Omental fat pad (tissue), 4 donors: ENCODE data around the gene TRIM65. TPM values are rescaled to one million over a fixed set of nuclear protein-coding genes. Genes with fewer than 3 reads are reported as not detected.

Experiments
- ATAC-seq: fragments of 150-250 bp; one replicate; pipeline ENCODE4 v1.9.1; 2016; ENCODE audit warnings: mild to moderate bottlenecking, moderate library complexity; ENCODE audit not compliant: low FRiP score
- DNase-seq: peaks from one replicate; pipeline ENCODE4 v3.0.0-alpha.2; 2019; ENCODE audit warnings: low spot score
- CTCF ChIP-seq, 3 donors: fragments of 450-650 bp; IDR thresholded peaks; one replicate each; pipeline ENCODE4 v1.5.1; 2016 to 2017; ENCODE audit warnings: antibody characterized with exemption in 3 of 3, mild to moderate bottlenecking in 3 of 3, moderate library complexity in 2 of 3
- total RNA-seq, 4 donors: library from RNA; depleted of rRNA; stranded (reverse); fragments of >200 nt; gene quantifications; one replicate each; pipeline ENCODE4 v1.1.0, GENCODE V29; 2016

TRIM65 gene
- 10 to 100 TPM; 10.0 to 37.4 (median 16.2) TPM for total RNA-seq

- TF ChIP-seq CTCF (IDR thresholded peaks at IDR 0.05) = no peak
- DNase-seq (no peak), ATAC-seq (peak; percentile 90)
These were observed at the start of gene TRIM65 for GRCh38 chr17:75896415-75897159. TRIM65 (minus strand) TSS chr17:75896951; CDS start chr17:75896937, 14 bp downstream.

- DNase-seq = no peak
- ATAC-seq = no peak
- TF ChIP-seq CTCF (IDR thresholded peaks at IDR 0.05) = no peak
These were observed 48.5 kb upstream of the TRIM65 start for GRCh38 chr17:75945211-75945610.

GRCh38 chr17:75943491-75943890, 46.7 kb upstream of the TRIM65 start:
- no peak for TF ChIP-seq CTCF (IDR thresholded peaks at IDR 0.05)
- ATAC-seq = no peak

GRCh38 chr17:75942473-75942872, 45.7 kb upstream of the TRIM65 start:
- no peak for DNase-seq
- no peak for ATAC-seq
- TF ChIP-seq CTCF (IDR thresholded peaks at IDR 0.05) = no peak

More at GRCh38 chr17:75943491-75943890, 46.7 kb upstream of the TRIM65 start:
- no peak for DNase-seq

GRCh38 chr17:75941442-75941819, 44.7 kb upstream of the TRIM65 start:
- TF ChIP-seq CTCF (IDR thresholded peaks at IDR 0.05) = no peak

GRCh38 chr17:75940727-75941441, 44.1 kb upstream of the TRIM65 start, which contains the start of gene FBF1:
FBF1 (minus strand) TSS chr17:75941042; CDS start chr17:75938149, 2,893 bp downstream.
- ATAC-seq (peak; percentile 99), DNase-seq (peak; percentile 63)
- TF ChIP-seq CTCF (IDR thresholded peaks at IDR 0.05) = no peak

More at GRCh38 chr17:75941442-75941819, 44.7 kb upstream of the TRIM65 start:
- ATAC-seq = no peak
- DNase-seq = no peak
